DMS153 treated with DMSO at 0.1 percent for 48 hours (cell line): ENCODE data around the gene GHR.

Experiments used
- DNase-seq: peaks from one replicate; lab custom pipeline; 2025; ENCODE audit not compliant: unreplicated experiment; lab: John Stamatoyannopoulos, UW

Gene GHR

GRCh38 chr5:42461507-42461906, 38.3 kb downstream of the GHR start:
- no peak for DNase-seq

- DNase-seq = no peak
These were observed 38.8 kb downstream of the GHR start for GRCh38 chr5:42462083-42462482.

GRCh38 chr5:42467572-42467971, 44.3 kb downstream of the GHR start:
- no peak for DNase-seq

- no peak for DNase-seq
These were observed 44.8 kb downstream of the GHR start for GRCh38 chr5:42467981-42468524.

GRCh38 chr5:42483472-42484154, 60.4 kb downstream of the GHR start:
- no peak for DNase-seq

GRCh38 chr5:42487077-42487476, 63.8 kb downstream of the GHR start:
- DNase-seq = no peak

- no peak for DNase-seq
These were observed 64.6 kb downstream of the GHR start for GRCh38 chr5:42487821-42488220.

GRCh38 chr5:42490831-42491230, 67.6 kb downstream of the GHR start:
- no peak for DNase-seq

- no peak for DNase-seq
These were observed 68.5 kb downstream of the GHR start for GRCh38 chr5:42491699-42492098.

GRCh38 chr5:42492974-42493373, 69.7 kb downstream of the GHR start:
- no peak for DNase-seq

GRCh38 chr5:42494414-42494813, 71.2 kb downstream of the GHR start:
- no peak for DNase-seq

- no peak for DNase-seq
These were observed 72.7 kb downstream of the GHR start for GRCh38 chr5:42495914-42496313.

- DNase-seq = no peak
These were observed 73.3 kb downstream of the GHR start for GRCh38 chr5:42496397-42497156.

- DNase-seq = no peak
These were observed 74.8 kb downstream of the GHR start for GRCh38 chr5:42498000-42498399.

- DNase-seq = no peak
These were observed 75.8 kb downstream of the GHR start for GRCh38 chr5:42499016-42499415.

GRCh38 chr5:42500003-42500599, 76.9 kb downstream of the GHR start:
- no peak for DNase-seq

- no peak for DNase-seq
These were observed 79.6 kb downstream of the GHR start for GRCh38 chr5:42502613-42503470.

- no peak for DNase-seq
These were observed 83.4 kb downstream of the GHR start for GRCh38 chr5:42506662-42507061.

GRCh38 chr5:42507451-42508097, 84.3 kb downstream of the GHR start:
- no peak for DNase-seq

- no peak for DNase-seq
These were observed 90.0 kb downstream of the GHR start for GRCh38 chr5:42513246-42513645.

GRCh38 chr5:42514754-42515153, 91.5 kb downstream of the GHR start:
- DNase-seq = peak; percentile 8
